ENCODE data around the gene G3BP2. TPM values are rescaled to one million over a fixed set of nuclear protein-coding genes. Genes with fewer than 3 reads are reported as not detected.

The G3BP2 gene
- total and polyA plus RNA-seq, 9 donors, result 31.4 to 122 (median 83.1) TPM

GRCh38 chr4:75629239-75629638 lies 44.0 kb downstream of the G3BP2 start:
- Histone ChIP-seq H3K27ac (no peak overlapping the region), H3K9me3 (no peaks in the 10 kb centered on the region), H3K4me1 (ENCODE audit: insufficient read depth) (peaks cover 2% of the 10 kb centered on the region), H3K27me3 (no peaks in the 10 kb centered on the region), H3K36me3 (no peaks in the 10 kb centered on the region), H3K4me3 (no peak overlapping the region)
- TF ChIP-seq EP300 (IDR thresholded peaks at IDR 0.05), result no peak
- TF ChIP-seq POLR2A (IDR thresholded peaks at IDR 0.05), result no peak
- intact Hi-C loops (cut with DNase I), result no loop called here
- 87 to 90% (median 89%) methylated on average over 2 of the region's 2 CpGs for WGBS, 3 donors
- no peak for DNase-seq

- H3K27me3 ChIP-seq, result no peaks in the 10 kb centered on the region
- H3K27ac ChIP-seq, result no peak overlapping the region
- WGBS, 3 donors, result 93 to 97% (median 94%) methylated on average over 5 of the region's 5 CpGs
- H3K4me3 ChIP-seq, result no peak overlapping the region
- TF ChIP-seq CTCF (IDR thresholded peaks at IDR 0.05), result no peak
- no peaks in the 10 kb centered on the region for H3K4me1 ChIP-seq (ENCODE audit: insufficient read depth)
- DNase-seq, result no peak
- no peaks in the 10 kb centered on the region for H3K9me3 ChIP-seq
- intact Hi-C loops (cut with DNase I), result no loop called here
- no peaks in the 10 kb centered on the region for H3K36me3 ChIP-seq
Observed at GRCh38 chr4:75623026-75623425, 50.2 kb downstream of the G3BP2 start.

- no peaks in the 10 kb centered on the region for H3K9me3 ChIP-seq
- no peak overlapping the region for H3K4me3 ChIP-seq
- no peaks in the 10 kb centered on the region for H3K27me3 ChIP-seq
- no peak for TF ChIP-seq EP300 (IDR thresholded peaks at IDR 0.05)
- TF ChIP-seq POLR2A (IDR thresholded peaks at IDR 0.05), result no peak
- no peak for TF ChIP-seq CTCF (IDR thresholded peaks at IDR 0.05)
- H3K27ac ChIP-seq, result no peak overlapping the region
- DNase-seq, result no peak
- no peaks in the 10 kb centered on the region for H3K4me1 ChIP-seq (ENCODE audit: insufficient read depth)
- no peaks in the 10 kb centered on the region for H3K36me3 ChIP-seq
- intact Hi-C loops (cut with DNase I), result no loop called here
Observed at GRCh38 chr4:75621715-75622114, 51.5 kb downstream of the G3BP2 start.

- 97 to 98% (median 97%) methylated on average over 1 of the region's 1 CpG for WGBS, 3 donors
Observed at GRCh38 chr4:75612306-75612705, 60.9 kb downstream of the G3BP2 start.

GRCh38 chr4:75605928-75606327 lies 67.3 kb downstream of the G3BP2 start:
- intact Hi-C loops (cut with DNase I), result no loop called here
- 88 to 96% (median 90%) methylated on average over 4 of the region's 4 CpGs for WGBS, 3 donors
- Histone ChIP-seq H3K27me3 (no peaks in the 10 kb centered on the region), H3K27ac (no peak overlapping the region), H3K4me3 (no peak overlapping the region), H3K4me1 (ENCODE audit: insufficient read depth) (no peaks in the 10 kb centered on the region), H3K9me3 (no peaks in the 10 kb centered on the region), H3K36me3 (no peaks in the 10 kb centered on the region)
- DNase-seq, result no peak
- TF ChIP-seq EP300 (IDR thresholded peaks at IDR 0.05), result no peak
- no peak for TF ChIP-seq CTCF (IDR thresholded peaks at IDR 0.05)
- no peak for TF ChIP-seq POLR2A (IDR thresholded peaks at IDR 0.05)

More at GRCh38 chr4:75612306-75612705, 60.9 kb downstream of the G3BP2 start:
- no peak overlapping the region for H3K27ac ChIP-seq
- DNase-seq, result no peak
- TF ChIP-seq EP300 (IDR thresholded peaks at IDR 0.05), result no peak
- no peak for TF ChIP-seq POLR2A (IDR thresholded peaks at IDR 0.05)
- TF ChIP-seq CTCF (IDR thresholded peaks at IDR 0.05), result no peak
- H3K36me3 ChIP-seq, result no peaks in the 10 kb centered on the region
- H3K4me3 ChIP-seq, result no peak overlapping the region
- no peaks in the 10 kb centered on the region for H3K9me3 ChIP-seq
- intact Hi-C loops (cut with DNase I), result no loop called here
- no peaks in the 10 kb centered on the region for H3K27me3 ChIP-seq
- H3K4me1 ChIP-seq (ENCODE audit: insufficient read depth), result no peaks in the 10 kb centered on the region
